WTC11 (cell line): ENCODE data around the gene HINFP. TPM values are rescaled to one million over a fixed set of nuclear protein-coding genes. Genes with fewer than 3 reads are reported as not detected.

Source experiments
- ATAC-seq: fragments of 200-7000 bp; cut with Tn5 transposase; 2 replicates; pipeline ENCODE4 v1.10.0; 2021; ENCODE audit warnings: mild to moderate bottlenecking, moderate library complexity
- CTCF ChIA-PET: fragments of 300-600 bp; sonication (Branson Sonifier 250); formaldehyde crosslinking; loops from one replicate; lab custom pipeline; 2021; ENCODE audit warnings: antibody characterized with exemption; lab: Charles Lee
- POLR2A ChIA-PET: fragments of 350-600 bp; sonication (Branson Sonifier 250); formaldehyde crosslinking; loops from one replicate; lab custom pipeline; 2021; ENCODE audit warnings: antibody characterized with exemption; lab: Charles Lee
- DNase-seq: peaks from one replicate; pipeline ENCODE4 v3.0.0; 2021; ENCODE audit warnings: low spot score
- H3K27ac Mint-ChIP-seq: 2 replicates; pipeline ENCODE4 v1.8.0; 2021; ENCODE audit warnings: mixed read lengths
- H3K27me3 Mint-ChIP-seq: 2 replicates; pipeline ENCODE4 v1.8.0; 2021; ENCODE audit warnings: low read depth, mild to moderate bottlenecking, moderate library complexity, mixed read lengths
- H3K36me3 Mint-ChIP-seq: 2 replicates; pipeline ENCODE4 v1.8.0; 2021; ENCODE audit warnings: mixed read lengths
- H3K4me1 Mint-ChIP-seq: 2 replicates; pipeline ENCODE4 v1.8.0; 2022; ENCODE audit warnings: mixed read lengths
- H3K4me3 Mint-ChIP-seq: 2 replicates; pipeline ENCODE4 v1.8.0; 2021; ENCODE audit warnings: mild to moderate bottlenecking, moderate library complexity, mixed read lengths
- H3K9me3 Mint-ChIP-seq: 2 replicates; pipeline ENCODE4 v1.8.0; 2021; ENCODE audit warnings: mixed read lengths
- CBFB ChIP-seq: sonication (generic); formaldehyde crosslinking; IDR thresholded peaks from 2 replicates; pipeline ENCODE4 v1.8.1; 2022; ENCODE audit warnings: mild to moderate bottlenecking, low read depth, missing genetic modification reagents
- GTF2I ChIP-seq: fragments of 250-450 bp; sonication (Bioruptor Pico); conservative IDR thresholded peaks from 2 replicates; pipeline ENCODE4 v1.4.0; 2021; ENCODE audit warnings: mild to moderate bottlenecking
- MYBL2 ChIP-seq: sonication (generic); formaldehyde crosslinking; IDR thresholded peaks from 2 replicates; pipeline ENCODE4 v1.8.1; 2023; ENCODE audit warnings: mild to moderate bottlenecking, moderate library complexity, missing genetic modification reagents
- RELA ChIP-seq: sonication (generic); formaldehyde crosslinking; IDR thresholded peaks from 2 replicates; pipeline ENCODE4 v1.8.1; 2022; ENCODE audit warnings: missing genetic modification reagents, mild to moderate bottlenecking, borderline replicate concordance
- TEAD1 ChIP-seq: sonication (generic); formaldehyde crosslinking; IDR thresholded peaks from 2 replicates; pipeline ENCODE4 v1.8.0; 2022; ENCODE audit warnings: mild to moderate bottlenecking, missing genetic modification reagents
- TEAD4 ChIP-seq: sonication (generic); formaldehyde crosslinking; IDR thresholded peaks from 2 replicates; pipeline ENCODE4 v1.8.0; 2022; ENCODE audit warnings: mild to moderate bottlenecking, missing genetic modification reagents
- ZNF121 ChIP-seq: sonication (generic); formaldehyde crosslinking; IDR thresholded peaks from 2 replicates; pipeline ENCODE4 v1.8.0; 2023; ENCODE audit warnings: missing genetic modification reagents
- ZNF138 ChIP-seq: sonication (generic); formaldehyde crosslinking; conservative IDR thresholded peaks from 2 replicates; pipeline ENCODE4 v1.8.1; 2022; ENCODE audit warnings: mild to moderate bottlenecking, moderate library complexity, missing genetic modification reagents
- ZNF232 ChIP-seq: sonication (generic); formaldehyde crosslinking; IDR thresholded peaks from 2 replicates; pipeline ENCODE4 v1.8.0; 2022; ENCODE audit warnings: mild to moderate bottlenecking, missing genetic modification reagents
- ZNF281 ChIP-seq: sonication (generic); formaldehyde crosslinking; IDR thresholded peaks from 2 replicates; pipeline ENCODE4 v1.8.0; 2023; ENCODE audit warnings: mild to moderate bottlenecking, missing genetic modification reagents
- ZNF532 ChIP-seq: fragments of 250-450 bp; sonication (Bioruptor Pico); IDR thresholded peaks from 2 replicates; pipeline ENCODE4 v1.9.0; 2021; ENCODE audit warnings: mild to moderate bottlenecking, borderline replicate concordance
- total RNA-seq: library from RNA; stranded (reverse); gene quantifications from 3 replicates; pipeline ENCODE4 v1.2.3, GENCODE V29; 2021
- TF ChIP-seq, protein P1 (sequence below): fragments of 250-450 bp; sonication (Bioruptor Pico); IDR thresholded peaks from 2 replicates; pipeline ENCODE4 v2.1.2; 2022; ENCODE audit warnings: mild to moderate bottlenecking, moderate library complexity
- TF ChIP-seq, protein P2 (sequence below): sonication (generic); formaldehyde crosslinking; IDR thresholded peaks from 2 replicates; pipeline ENCODE4 v1.8.0; 2023; ENCODE audit warnings: missing genetic modification reagents
- TF ChIP-seq, protein P3 (sequence below): sonication (generic); formaldehyde crosslinking; IDR thresholded peaks from 2 replicates; pipeline ENCODE4 v1.8.1; 2022; ENCODE audit warnings: mild to moderate bottlenecking, moderate library complexity, missing genetic modification reagents

Gene HINFP
- total RNA-seq, 1 experiment from 2014 or later = 35.4 TPM

DNA sequence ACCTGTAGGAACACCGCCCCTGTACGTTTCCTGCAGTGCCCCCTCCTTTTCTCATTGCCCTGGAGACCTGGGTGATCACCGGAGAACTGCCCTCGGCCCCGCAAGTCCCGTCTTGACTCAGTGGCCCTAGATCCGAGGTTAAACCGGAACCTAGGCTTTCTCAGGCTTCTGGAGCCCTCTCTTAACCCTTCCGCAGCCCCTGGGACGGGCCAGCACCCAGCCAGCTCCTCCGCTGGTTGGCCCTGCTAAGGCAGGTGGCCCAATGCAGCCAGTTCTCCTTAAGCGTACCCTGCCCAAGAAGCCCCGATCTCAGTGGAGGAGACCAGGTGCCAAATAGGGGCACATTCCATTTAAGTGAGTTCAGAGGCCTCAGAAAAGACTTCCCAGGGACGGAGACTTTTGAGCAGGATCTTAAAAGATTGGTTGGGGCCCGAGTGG, 47.9 kb downstream of the HINFP start:
- no peaks in the 10 kb centered on the region for H3K27me3 Mint-ChIP-seq
- ATAC-seq (peak; percentile 81), DNase-seq (peak; percentile 63)
- TF ChIP-seq TEAD1 (CRISPR knock-in tag) (0 out of 2 replicates have a peak, but pooled peaks have one; percentile 12), ZNF121 (CRISPR knock-in tag) (0 out of 2 replicates have a peak, but pooled peaks have one; percentile 1), CBFB (CRISPR knock-in tag) (no peak), ZNF532 (CRISPR knock-in tag) (peak; percentile 49; the same call in 1 of the 2 replicates), MYBL2 (CRISPR knock-in tag) (no peak), TEAD4 (CRISPR knock-in tag) (no peak)
- TF ChIP-seq, protein P1, sequence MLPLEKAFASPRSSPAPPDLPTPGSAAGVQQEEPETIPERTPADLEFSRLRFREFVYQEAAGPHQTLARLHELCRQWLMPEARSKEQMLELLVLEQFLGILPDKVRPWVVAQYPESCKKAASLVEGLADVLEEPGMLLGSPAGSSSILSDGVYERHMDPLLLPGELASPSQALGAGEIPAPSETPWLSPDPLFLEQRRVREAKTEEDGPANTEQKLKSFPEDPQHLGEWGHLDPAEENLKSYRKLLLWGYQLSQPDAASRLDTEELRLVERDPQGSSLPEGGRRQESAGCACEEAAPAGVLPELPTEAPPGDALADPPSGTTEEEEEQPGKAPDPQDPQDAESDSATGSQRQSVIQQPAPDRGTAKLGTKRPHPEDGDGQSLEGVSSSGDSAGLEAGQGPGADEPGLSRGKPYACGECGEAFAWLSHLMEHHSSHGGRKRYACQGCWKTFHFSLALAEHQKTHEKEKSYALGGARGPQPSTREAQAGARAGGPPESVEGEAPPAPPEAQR (CRISPR knock-in tag) = no peak
- TF ChIP-seq, protein P2, sequence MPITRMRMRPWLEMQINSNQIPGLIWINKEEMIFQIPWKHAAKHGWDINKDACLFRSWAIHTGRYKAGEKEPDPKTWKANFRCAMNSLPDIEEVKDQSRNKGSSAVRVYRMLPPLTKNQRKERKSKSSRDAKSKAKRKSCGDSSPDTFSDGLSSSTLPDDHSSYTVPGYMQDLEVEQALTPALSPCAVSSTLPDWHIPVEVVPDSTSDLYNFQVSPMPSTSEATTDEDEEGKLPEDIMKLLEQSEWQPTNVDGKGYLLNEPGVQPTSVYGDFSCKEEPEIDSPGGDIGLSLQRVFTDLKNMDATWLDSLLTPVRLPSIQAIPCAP (CRISPR knock-in tag) = no peak
- peaks cover 26% of the 10 kb centered on the region for H3K4me1 Mint-ChIP-seq
- H3K36me3 Mint-ChIP-seq = no peaks in the 10 kb centered on the region; the same call in 1 of the 2 replicates
- POLR2A ChIA-PET = interaction anchor here (0.8 to 1.3 kb wide), 7 partner anchors 17 to 210 kb away, joined by 3 to 7 read pairs (median 4); partner anchors contain the start of genes C2CD2L, CBL, DPAGT1 and HMBS
- H3K4me3 Mint-ChIP-seq = peak overlapping the region; percentile 83
- peak overlapping the region; percentile 95 for H3K27ac Mint-ChIP-seq
- H3K9me3 Mint-ChIP-seq = no peaks in the 10 kb centered on the region
- CTCF ChIA-PET = interaction anchor here (0.7 to 2.3 kb wide), 33 partner anchors 9 to 212 kb away, joined by 3 to 33 read pairs (median 5); partner anchors contain the start of genes ABCG4, C1QTNF5, C2CD2L and CBL

- no peak for ATAC-seq
- ChIA-PET POLR2A (no interaction called here), CTCF (interaction anchor here (0.7 to 2.2 kb wide), 2 partner anchors 19 to 70 kb away, joined by 3 to 6 read pairs; no protein-coding TSS in a partner anchor)
- no peak overlapping the region for H3K27ac Mint-ChIP-seq
- DNase-seq = no peak
- H3K4me1 Mint-ChIP-seq = peaks cover 16% of the 10 kb centered on the region
- no peak for TF ChIP-seq ZNF138
- TF ChIP-seq, protein P3, sequence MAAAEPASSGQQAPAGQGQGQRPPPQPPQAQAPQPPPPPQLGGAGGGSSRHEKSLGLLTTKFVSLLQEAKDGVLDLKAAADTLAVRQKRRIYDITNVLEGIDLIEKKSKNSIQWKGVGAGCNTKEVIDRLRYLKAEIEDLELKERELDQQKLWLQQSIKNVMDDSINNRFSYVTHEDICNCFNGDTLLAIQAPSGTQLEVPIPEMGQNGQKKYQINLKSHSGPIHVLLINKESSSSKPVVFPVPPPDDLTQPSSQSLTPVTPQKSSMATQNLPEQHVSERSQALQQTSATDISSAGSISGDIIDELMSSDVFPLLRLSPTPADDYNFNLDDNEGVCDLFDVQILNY (CRISPR knock-in tag) = no peak
- TF ChIP-seq GTF2I = no peak
- TF ChIP-seq ZNF232 (CRISPR knock-in tag) = no peak
- no peak for TF ChIP-seq ZNF121 (CRISPR knock-in tag)
- no peak for TF ChIP-seq RELA (CRISPR knock-in tag)
- H3K9me3 Mint-ChIP-seq = no peaks in the 10 kb centered on the region
- H3K36me3 Mint-ChIP-seq = peaks cover 3% of the 10 kb centered on the region; the same call in 1 of the 2 replicates
- H3K4me3 Mint-ChIP-seq = no peak overlapping the region
- no peaks in the 10 kb centered on the region for H3K27me3 Mint-ChIP-seq
Measured at GRCh38 chr11:119172513-119172912, 51.1 kb downstream of the HINFP start.

DNA sequence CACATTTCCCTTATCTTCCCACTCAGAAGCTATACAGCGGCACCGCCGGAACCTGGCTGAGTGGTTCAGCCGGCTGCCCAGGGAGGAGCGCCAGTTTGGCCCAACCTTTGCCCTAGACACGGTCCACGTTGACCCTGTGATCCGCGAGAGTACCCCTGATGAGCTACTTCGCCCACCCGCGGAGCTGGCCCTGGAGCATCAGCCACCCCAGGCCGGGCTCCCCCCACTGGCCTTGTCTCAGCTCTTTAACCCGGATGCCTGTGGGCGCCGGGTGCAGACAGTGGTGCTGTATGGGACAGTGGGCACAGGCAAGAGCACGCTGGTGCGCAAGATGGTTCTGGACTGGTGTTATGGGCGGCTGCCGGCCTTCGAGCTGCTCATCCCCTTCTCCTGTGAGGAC, 52.1 kb downstream of the HINFP start:
- no peak for ATAC-seq
- POLR2A ChIA-PET = no interaction called here
- CTCF ChIA-PET = interaction anchor here (1.0 kb wide), 1 partner anchor 23 kb away, joined by 5 read pairs; no protein-coding TSS in a partner anchor
- Mint-ChIP-seq H3K27me3 (no peaks in the 10 kb centered on the region), H3K36me3 (peaks cover 3% of the 10 kb centered on the region; the same call in 1 of the 2 replicates), H3K4me1 (peaks cover 13% of the 10 kb centered on the region), H3K4me3 (no peak overlapping the region), H3K27ac (no peak overlapping the region), H3K9me3 (no peaks in the 10 kb centered on the region)
- no peak for TF ChIP-seq ZNF281 (CRISPR knock-in tag)
- DNase-seq = no peak
